HepG2 (cell line): ENCODE results near the gene ATRIP. TPM values are rescaled to one million over a fixed set of nuclear protein-coding genes. Genes with fewer than 3 reads are reported as not detected.

ENCODE experiments used
- ARNT2 ChIP-seq: sonication (generic); formaldehyde crosslinking; IDR thresholded peaks from 2 replicates; pipeline ENCODE4 v1.8.0; 2022; ENCODE audit warnings: mild to moderate bottlenecking, low read depth, missing genetic modification reagents, moderate library complexity
- BRCA1 ChIP-seq: sonication (generic); formaldehyde crosslinking; IDR thresholded peaks from 2 replicates; pipeline ENCODE4 v1.4.0; 2020; ENCODE audit warnings: missing genetic modification reagents
- CEBPB ChIP-seq: IDR thresholded peaks from 2 replicates; pipeline ENCODE4 v1.6.1; 2011; ENCODE audit warnings: low read depth, low read length, improper control_type of control experiment, borderline replicate concordance
- CEBPG ChIP-seq: IDR thresholded peaks from 2 replicates; pipeline ENCODE4 v1.6.1; 2016
- DDIT3 ChIP-seq: sonication (generic); formaldehyde crosslinking; IDR thresholded peaks from 2 replicates; pipeline ENCODE4 v1.4.0; 2020; ENCODE audit warnings: mild to moderate bottlenecking, missing genetic modification reagents
- EEA1 ChIP-seq: sonication (generic); formaldehyde crosslinking; IDR thresholded peaks from 2 replicates; pipeline ENCODE4 v1.5.1; 2020; ENCODE audit warnings: mild to moderate bottlenecking, missing genetic modification reagents, borderline replicate concordance
- HNRNPLL ChIP-seq: fragments of 200-400 bp; formaldehyde crosslinking; IDR thresholded peaks from 2 replicates; pipeline ENCODE4 v1.6.1; 2017; ENCODE audit warnings: mild to moderate bottlenecking, low read depth, low read length; ENCODE audit not compliant: poor library complexity, severe bottlenecking
- KAT2B ChIP-seq: fragments of 150-350 bp; IDR thresholded peaks from 2 replicates; pipeline ENCODE4 v1.6.1; 2014; ENCODE audit warnings: low read depth, low read length, borderline replicate concordance
- MTF1 ChIP-seq: sonication (generic); formaldehyde crosslinking; IDR thresholded peaks from 2 replicates; pipeline ENCODE4 v1.5.0; 2020; ENCODE audit warnings: missing genetic modification reagents
- RFXANK ChIP-seq: IDR thresholded peaks from 2 replicates; pipeline ENCODE4 v1.6.1; 2016
- SMAD9 ChIP-seq: sonication (generic); formaldehyde crosslinking; IDR thresholded peaks from 2 replicates; pipeline ENCODE4 v1.5.1; 2020; ENCODE audit warnings: mild to moderate bottlenecking, missing genetic modification reagents
- ZKSCAN8 ChIP-seq: IDR thresholded peaks from 2 replicates; pipeline ENCODE4 v1.6.1; 2016; ENCODE audit warnings: borderline replicate concordance, missing genetic modification reagents, missing compliant biosample characterization
- ZMYM4 ChIP-seq: sonication (generic); formaldehyde crosslinking; IDR thresholded peaks from 2 replicates; pipeline ENCODE4 v1.8.1; 2023; ENCODE audit warnings: mild to moderate bottlenecking, missing genetic modification reagents
- ZNF160 ChIP-seq: sonication (generic); formaldehyde crosslinking; IDR thresholded peaks from 2 replicates; pipeline ENCODE4 v1.8.0; 2022; ENCODE audit warnings: mild to moderate bottlenecking, inconsistent platforms, missing genetic modification reagents
- ZNF337 ChIP-seq: sonication (generic); formaldehyde crosslinking; IDR thresholded peaks from 2 replicates; pipeline ENCODE4 v1.5.1; 2020; ENCODE audit warnings: missing genetic modification reagents, low read depth, mild to moderate bottlenecking, borderline replicate concordance
- ZNF563 ChIP-seq: sonication (generic); formaldehyde crosslinking; IDR thresholded peaks from 2 replicates; pipeline ENCODE4 v1.8.0; 2022; ENCODE audit warnings: mild to moderate bottlenecking, moderate library complexity, missing genetic modification reagents
- ZNF607 ChIP-seq: sonication (generic); formaldehyde crosslinking; IDR thresholded peaks from 2 replicates; pipeline ENCODE4 v1.5.1; 2020; ENCODE audit warnings: missing genetic modification reagents, mild to moderate bottlenecking, borderline replicate concordance
- ZNF678 ChIP-seq: sonication (generic); formaldehyde crosslinking; IDR thresholded peaks from 2 replicates; pipeline ENCODE4 v1.4.0; 2020; ENCODE audit warnings: mild to moderate bottlenecking, missing genetic modification reagents
- ZNF773 ChIP-seq: sonication (generic); formaldehyde crosslinking; IDR thresholded peaks from 2 replicates; pipeline ENCODE4 v1.4.0; 2020; ENCODE audit warnings: missing genetic modification reagents, borderline replicate concordance
- polyA plus RNA-seq, 8 experiments: library from polyadenylated mRNA; depleted of rRNA in 3 of 8; stranded (reverse) in 7 of 8; unstranded in 1 of 8; fragments of >200 nt; fragmentation: Illumina TruSeq in 4 of 8; extraction: Trizol in 4 of 8; gene quantifications; 2 replicates each; pipeline versions ENCODE4 v1.2.1 to v1.2.3, GENCODE V29; 2011 to 2016; ENCODE audit warnings: low read depth in 4 of 8, missing spikeins in 1 of 8, mixed read lengths in 1 of 8; ENCODE audit not compliant: insufficient read depth in 1 of 8
- total RNA-seq, 5 experiments: library from RNA; depleted of rRNA; stranded (reverse); fragments of >200 nt; fragmentation: Illumina TruSeq; extraction: Trizol; gene quantifications; 2 replicates each; pipeline ENCODE4 v1.2.3, GENCODE V29; 2016; ENCODE audit warnings: low read depth in 1 of 5
- TF ChIP-seq, protein P1 (sequence below): IDR thresholded peaks from 2 replicates; pipeline ENCODE4 v1.6.1; 2016; ENCODE audit warnings: missing genetic modification reagents, missing compliant biosample characterization
- TF ChIP-seq, protein P2 (sequence below): sonication (generic); formaldehyde crosslinking; IDR thresholded peaks from 2 replicates; pipeline ENCODE4 v1.4.0; 2020; ENCODE audit warnings: missing genetic modification reagents
- TF ChIP-seq, protein P3 (sequence below): sonication (generic); formaldehyde crosslinking; IDR thresholded peaks from 2 replicates; pipeline ENCODE4 v1.5.1; 2020; ENCODE audit warnings: mild to moderate bottlenecking, missing genetic modification reagents, borderline replicate concordance
- TF ChIP-seq, protein P4 (sequence below): sonication (generic); formaldehyde crosslinking; IDR thresholded peaks from 2 replicates; pipeline ENCODE4 v1.5.0; 2020; ENCODE audit warnings: mild to moderate bottlenecking, low read depth, missing genetic modification reagents, borderline replicate concordance
- TF ChIP-seq, protein P5 (sequence below): sonication (generic); formaldehyde crosslinking; IDR thresholded peaks from 2 replicates; pipeline ENCODE4 v1.5.0; 2020; ENCODE audit warnings: missing genetic modification reagents

ATRIP gene
- total and polyA plus RNA-seq, 2 of the 13 experiments (the other 11 are each of a cell fraction or from before 2014, with no cell fraction given), result 5.1 to 12.5 TPM

DNA sequence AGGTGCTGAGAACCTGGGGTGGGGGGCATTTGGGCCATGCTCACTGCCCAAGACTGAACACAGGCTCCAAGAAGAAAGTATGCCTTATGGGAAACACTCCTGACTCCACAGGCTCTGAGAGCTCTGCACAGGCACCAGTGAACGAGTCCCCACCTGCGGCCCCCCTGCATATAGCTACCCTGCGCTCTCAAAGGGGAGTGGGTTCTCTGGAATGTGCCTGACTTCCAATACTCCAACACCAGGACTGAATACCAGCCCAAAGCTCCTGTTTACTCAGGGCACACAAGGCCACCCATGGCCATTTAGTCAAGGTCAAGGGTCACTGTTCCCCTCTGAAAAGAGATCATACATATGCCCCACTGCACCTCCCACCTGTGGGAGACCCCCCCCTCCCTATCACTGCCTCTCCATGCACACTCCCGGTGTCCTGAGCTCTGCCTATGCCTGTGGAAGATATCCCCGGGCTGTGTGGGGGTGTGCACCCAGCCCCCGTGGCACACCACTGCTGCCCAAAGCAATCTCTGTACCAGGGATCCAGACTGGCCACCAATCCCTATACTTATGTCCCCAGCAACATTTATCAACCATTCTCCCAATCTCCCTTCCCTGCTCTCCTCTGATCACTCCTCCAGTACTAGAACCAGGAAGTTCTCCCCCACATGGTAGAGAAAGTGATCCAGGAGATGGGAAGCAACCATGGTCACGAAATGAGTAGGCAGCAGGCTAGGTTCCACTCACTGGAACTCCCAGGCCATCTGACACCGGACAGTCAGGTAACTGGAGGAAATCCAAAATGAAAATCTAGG, 15.1 kb upstream of the ATRIP start (continued):
- TF ChIP-seq ZNF773 (no peak), KAT2B (no peak), HNRNPLL (no peak), ZNF607 (no peak), ZMYM4 (CRISPR knock-in tag) (peak; percentile 53; the same call in 1 of the 2 replicates), ZNF337 (CRISPR knock-in tag) (no peak), ZNF160 (no peak), ZNF563 (CRISPR knock-in tag) (no peak), ZNF678 (no peak), EEA1 (CRISPR knock-in tag) (0 out of 2 replicates have a peak, but pooled peaks have one; percentile 31), DDIT3 (CRISPR knock-in tag) (no peak), MTF1 (CRISPR knock-in tag) (no peak), ZKSCAN8 (CRISPR knock-in tag) (peak; percentile 85), BRCA1 (CRISPR knock-in tag) (no peak), CEBPB (no peak), ARNT2 (CRISPR knock-in tag) (peak; percentile 46; the same call in 1 of the 2 replicates), CEBPG (CRISPR knock-in tag) (no peak; the same call in 1 of the 2 replicates), SMAD9 (CRISPR knock-in tag) (no peak), RFXANK (CRISPR knock-in tag) (no peak)
- TF ChIP-seq, protein P1, sequence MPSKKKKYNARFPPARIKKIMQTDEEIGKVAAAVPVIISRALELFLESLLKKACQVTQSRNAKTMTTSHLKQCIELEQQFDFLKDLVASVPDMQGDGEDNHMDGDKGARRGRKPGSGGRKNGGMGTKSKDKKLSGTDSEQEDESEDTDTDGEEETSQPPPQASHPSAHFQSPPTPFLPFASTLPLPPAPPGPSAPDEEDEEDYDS, result peak; percentile 57; the same call in 1 of the 2 replicates
- TF ChIP-seq, protein P2, sequence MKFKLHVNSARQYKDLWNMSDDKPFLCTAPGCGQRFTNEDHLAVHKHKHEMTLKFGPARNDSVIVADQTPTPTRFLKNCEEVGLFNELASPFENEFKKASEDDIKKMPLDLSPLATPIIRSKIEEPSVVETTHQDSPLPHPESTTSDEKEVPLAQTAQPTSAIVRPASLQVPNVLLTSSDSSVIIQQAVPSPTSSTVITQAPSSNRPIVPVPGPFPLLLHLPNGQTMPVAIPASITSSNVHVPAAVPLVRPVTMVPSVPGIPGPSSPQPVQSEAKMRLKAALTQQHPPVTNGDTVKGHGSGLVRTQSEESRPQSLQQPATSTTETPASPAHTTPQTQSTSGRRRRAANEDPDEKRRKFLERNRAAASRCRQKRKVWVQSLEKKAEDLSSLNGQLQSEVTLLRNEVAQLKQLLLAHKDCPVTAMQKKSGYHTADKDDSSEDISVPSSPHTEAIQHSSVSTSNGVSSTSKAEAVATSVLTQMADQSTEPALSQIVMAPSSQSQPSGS (CRISPR knock-in tag), result peak; percentile 84
- TF ChIP-seq, protein P3, sequence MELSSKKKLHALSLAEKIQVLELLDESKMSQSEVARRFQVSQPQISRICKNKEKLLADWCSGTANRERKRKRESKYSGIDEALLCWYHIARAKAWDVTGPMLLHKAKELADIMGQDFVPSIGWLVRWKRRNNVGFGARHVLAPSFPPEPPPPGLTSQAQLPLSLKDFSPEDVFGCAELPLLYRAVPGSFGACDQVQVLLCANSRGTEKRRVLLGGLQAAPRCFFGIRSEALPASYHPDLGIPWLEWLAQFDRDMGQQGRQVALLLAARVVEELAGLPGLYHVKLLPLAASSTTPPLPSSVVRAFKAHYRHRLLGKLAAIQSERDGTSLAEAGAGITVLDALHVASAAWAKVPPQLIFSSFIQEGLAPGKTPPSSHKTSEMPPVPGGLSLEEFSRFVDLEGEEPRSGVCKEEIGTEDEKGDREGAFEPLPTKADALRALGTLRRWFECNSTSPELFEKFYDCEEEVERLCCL (CRISPR knock-in tag), result no peak
- TF ChIP-seq, protein P4, sequence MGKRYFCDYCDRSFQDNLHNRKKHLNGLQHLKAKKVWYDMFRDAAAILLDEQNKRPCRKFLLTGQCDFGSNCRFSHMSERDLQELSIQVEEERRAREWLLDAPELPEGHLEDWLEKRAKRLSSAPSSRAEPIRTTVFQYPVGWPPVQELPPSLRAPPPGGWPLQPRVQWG (CRISPR knock-in tag), result no peak
- TF ChIP-seq, protein P5, sequence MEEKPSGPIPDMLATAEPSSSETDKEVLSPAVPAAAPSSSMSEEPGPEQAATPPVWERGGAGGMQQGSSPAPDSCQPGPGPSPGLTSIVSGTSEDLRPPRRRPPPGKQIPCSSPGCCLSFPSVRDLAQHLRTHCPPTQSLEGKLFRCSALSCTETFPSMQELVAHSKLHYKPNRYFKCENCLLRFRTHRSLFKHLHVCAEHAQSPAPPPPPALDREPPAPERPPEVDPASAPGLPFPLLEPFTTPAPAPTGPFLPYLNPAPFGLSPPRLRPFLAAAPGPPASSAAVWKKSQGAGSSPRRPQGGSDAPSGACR, result peak; percentile 79
